CD14-positive monocyte (primary cell): ENCODE results near the gene UHMK1. TPM values are rescaled to one million over a fixed set of nuclear protein-coding genes. Genes with fewer than 3 reads are reported as not detected.

Experiments
- DNase-seq, 3 donors: peaks; one replicate each; pipeline ENCODE4 v3.0.0-alpha.2; 2011 to 2022
- H2AFZ ChIP-seq: 2 replicates; pipeline ENCODE4 v1.6.0; 2012; ENCODE audit warnings: mild to moderate bottlenecking, low read depth, low read length, inconsistent platforms; ENCODE audit not compliant: insufficient read depth, poor library complexity, severe bottlenecking
- H3K27ac ChIP-seq, 2 donors: 1 replicate in 1 of 2; 2 replicates in 1 of 2; pipeline ENCODE4 v1.5.1; 2012 to 2013; ENCODE audit warnings: low read length in 2 of 2, control low read depth in 1 of 2, inconsistent platforms in 1 of 2, low read depth in 1 of 2, mild to moderate bottlenecking in 1 of 2
- H3K27me3 ChIP-seq, 2 donors: one replicate each; pipeline versions ENCODE4 v1.6.0 to v1.6.1; 2011 to 2013; ENCODE audit warnings: low read length in 2 of 2; ENCODE audit not compliant: control insufficient read depth in 2 of 2, insufficient read depth in 2 of 2
- H3K36me3 ChIP-seq, 2 donors: replicated peaks in 1 of 2; 1 replicate in 1 of 2; 2 replicates in 1 of 2; pipeline versions ENCODE4 v1.5.1 to v1.6.1; 2012 to 2013; ENCODE audit warnings: low read length in 2 of 2, control low read depth in 1 of 2, inconsistent platforms in 1 of 2, mild to moderate bottlenecking in 1 of 2; ENCODE audit not compliant: insufficient read depth in 2 of 2, control insufficient read depth in 1 of 2
- H3K4me1 ChIP-seq, 2 donors: 1 replicate in 1 of 2; 2 replicates in 1 of 2; pipeline versions ENCODE4 v1.5.1 to v1.6.1; 2012 to 2013; ENCODE audit warnings: low read length in 2 of 2, control low read depth in 1 of 2, inconsistent platforms in 1 of 2, mild to moderate bottlenecking in 1 of 2, moderate library complexity in 1 of 2; ENCODE audit not compliant: insufficient read depth in 2 of 2, control insufficient read depth in 1 of 2
- H3K4me2 ChIP-seq: replicated peaks from 2 replicates; pipeline ENCODE3; 2012; ENCODE audit warnings: low read length, moderate library complexity, mild to moderate bottlenecking; ENCODE audit not compliant: poor library complexity, severe bottlenecking; ENCODE audit errors: extremely low read depth
- H3K4me3 ChIP-seq, 3 experiments: fragments of 200-600 bp in 1 of 3; sonication (generic) in 1 of 3; replicated peaks in 1 of 3; 1 replicate in 2 of 3; 2 replicates in 1 of 3; pipeline ENCODE4 v1.5.1; 2011 to 2013; ENCODE audit warnings: low read length in 3 of 3, mild to moderate bottlenecking in 3 of 3, control low read depth in 2 of 3, low read depth in 2 of 3, inconsistent platforms in 1 of 3, moderate library complexity in 1 of 3
- H3K79me2 ChIP-seq: 2 replicates; pipeline ENCODE4 v1.6.0; 2012; ENCODE audit warnings: mild to moderate bottlenecking, control low read depth, inconsistent platforms, low read length, moderate library complexity; ENCODE audit not compliant: insufficient read depth
- H3K9ac ChIP-seq: 2 replicates; pipeline ENCODE4 v1.6.0; 2017; ENCODE audit warnings: low read length, mild to moderate bottlenecking; ENCODE audit not compliant: insufficient read depth, poor library complexity, severe bottlenecking
- H3K9me3 ChIP-seq, 2 donors: replicated peaks in 1 of 2; 1 replicate in 1 of 2; 2 replicates in 1 of 2; pipeline versions ENCODE4 v1.5.1 to v1.6.1; 2012 to 2013; ENCODE audit warnings: low read length in 2 of 2, control low read depth in 1 of 2; ENCODE audit not compliant: control insufficient read depth in 1 of 2, insufficient read depth in 1 of 2
- H4K20me1 ChIP-seq: 2 replicates; pipeline ENCODE4 v1.6.0; 2012; ENCODE audit warnings: mild to moderate bottlenecking, low read length, control low read depth, moderate library complexity; ENCODE audit not compliant: insufficient read depth
- H3K27ac Mint-ChIP-seq, 7 donors: one replicate each; pipeline ENCODE4 v1.8.0; 2020; ENCODE audit warnings: mild to moderate bottlenecking in 7 of 7, mixed read lengths in 7 of 7, moderate library complexity in 6 of 7, inconsistent platforms in 2 of 7
- H3K27me3 Mint-ChIP-seq, 3 donors: one replicate each; pipeline ENCODE4 v1.8.0; 2021 to 2022; ENCODE audit warnings: low read depth in 3 of 3, mild to moderate bottlenecking in 3 of 3, mixed read lengths in 3 of 3, moderate library complexity in 3 of 3, inconsistent platforms in 1 of 3
- H3K36me3 Mint-ChIP-seq, 2 donors: one replicate each; pipeline ENCODE4 v1.8.0; 2020; ENCODE audit warnings: mixed read lengths in 2 of 2, inconsistent platforms in 1 of 2, mild to moderate bottlenecking in 1 of 2
- H3K4me1 Mint-ChIP-seq: one replicate; pipeline ENCODE4 v1.8.0; 2020; ENCODE audit warnings: mild to moderate bottlenecking, mixed read lengths
- H3K4me3 Mint-ChIP-seq, 2 donors: one replicate each; pipeline ENCODE4 v1.8.0; 2020; ENCODE audit warnings: mild to moderate bottlenecking in 2 of 2, mixed read lengths in 2 of 2, moderate library complexity in 1 of 2
- H3K9me3 Mint-ChIP-seq, 7 donors: one replicate each; pipeline ENCODE4 v1.8.0; 2020 to 2022; ENCODE audit warnings: mixed read lengths in 7 of 7, mild to moderate bottlenecking in 6 of 7, moderate library complexity in 6 of 7, inconsistent platforms in 2 of 7
- WGBS: methylation state at CpG from one replicate; pipeline ENCODE4 v1.1.5; 2013; ENCODE audit warnings: missing lambda C conversion rate; ENCODE audit not compliant: insufficient coverage; 5-methylcytosine and 5-hydroxymethylcytosine counted together
- intact Hi-C, 2 donors: fragments of 100-400 bp; cut with micrococcal nuclease; formaldehyde crosslinking; loops; one replicate each; pipeline versions ENCODE4 v1.15.0 to v1.15.1; 2023
- polyA plus RNA-seq, 3 donors: library from polyadenylated mRNA; depleted of rRNA in 1 of 3; unstranded in 2 of 3; stranded (reverse) in 1 of 3; fragments of 300-500 nt in 2 of 3; fragments of >200 nt in 1 of 3; fragmentation: Illumina TruSeq in 2 of 3; gene quantifications; 1 replicate in 2 of 3; 2 replicates in 1 of 3; pipeline ENCODE4 v1.2.3, GENCODE V29; 2012 to 2021
- TF ChIP-seq, protein P1 (sequence below): fragments of 200-600 bp; IDR thresholded peaks from one replicate; pipeline ENCODE4 v1.8.0; 2022; ENCODE audit warnings: antibody characterized with exemption, mild to moderate bottlenecking

UHMK1 gene
- polyA plus RNA-seq, 3 donors = 14.9 to 38.2 (median 27.7) TPM

DNA sequence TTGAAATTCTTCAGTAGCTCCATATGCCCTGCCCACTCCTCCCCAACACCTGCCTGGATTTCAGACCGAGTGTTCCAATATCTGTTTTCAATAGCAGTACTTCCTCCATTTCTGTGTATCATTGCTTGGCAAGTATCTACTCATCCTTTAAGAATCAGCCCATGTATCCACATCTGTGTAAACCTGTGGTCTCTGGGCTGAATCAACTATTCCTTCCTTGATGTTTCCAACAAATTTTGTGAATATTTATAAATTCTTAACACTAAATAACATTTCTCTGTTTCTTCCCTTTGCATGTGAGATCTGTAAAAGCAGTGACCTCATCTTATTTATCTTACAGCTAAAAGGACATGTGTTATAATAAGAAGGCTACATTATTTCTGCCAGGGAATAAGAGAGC, 37.9 kb downstream of the UHMK1 start:
- Mint-ChIP-seq H3K4me3 (no peak overlapping the region), H3K27me3 (peaks cover 0 to 2% (median 0%) of the 10 kb centered on the region in 3 donors), H3K36me3 (peaks cover 3 to 8% of the 10 kb centered on the region in 2 donors), H3K9me3 (peaks cover 0 to 5% (median 2%) of the 10 kb centered on the region in 7 donors), H3K4me1 (peaks cover 5% of the 10 kb centered on the region), H3K27ac (no peak overlapping the region)
- Histone ChIP-seq H3K79me2 (no peaks in the 10 kb centered on the region), H3K4me3 (no peak overlapping the region), H3K27ac (no peak overlapping the region), H3K4me1 (peaks cover 4 to 8% of the 10 kb centered on the region in 2 donors), H3K36me3 (peaks cover 0 to 8% of the 10 kb centered on the region in 2 donors), H2AFZ (no peak overlapping the region), H4K20me1 (peaks cover 8% of the 10 kb centered on the region), H3K27me3 (no peaks in the 10 kb centered on the region), H3K4me2 (no peak overlapping the region), H3K9ac (no peak overlapping the region), H3K9me3 (no peaks in the 10 kb centered on the region)
- intact Hi-C loops = no loop called here
- WGBS = 83% methylated on average over 1 of the region's 1 CpG
- TF ChIP-seq, protein P1, sequence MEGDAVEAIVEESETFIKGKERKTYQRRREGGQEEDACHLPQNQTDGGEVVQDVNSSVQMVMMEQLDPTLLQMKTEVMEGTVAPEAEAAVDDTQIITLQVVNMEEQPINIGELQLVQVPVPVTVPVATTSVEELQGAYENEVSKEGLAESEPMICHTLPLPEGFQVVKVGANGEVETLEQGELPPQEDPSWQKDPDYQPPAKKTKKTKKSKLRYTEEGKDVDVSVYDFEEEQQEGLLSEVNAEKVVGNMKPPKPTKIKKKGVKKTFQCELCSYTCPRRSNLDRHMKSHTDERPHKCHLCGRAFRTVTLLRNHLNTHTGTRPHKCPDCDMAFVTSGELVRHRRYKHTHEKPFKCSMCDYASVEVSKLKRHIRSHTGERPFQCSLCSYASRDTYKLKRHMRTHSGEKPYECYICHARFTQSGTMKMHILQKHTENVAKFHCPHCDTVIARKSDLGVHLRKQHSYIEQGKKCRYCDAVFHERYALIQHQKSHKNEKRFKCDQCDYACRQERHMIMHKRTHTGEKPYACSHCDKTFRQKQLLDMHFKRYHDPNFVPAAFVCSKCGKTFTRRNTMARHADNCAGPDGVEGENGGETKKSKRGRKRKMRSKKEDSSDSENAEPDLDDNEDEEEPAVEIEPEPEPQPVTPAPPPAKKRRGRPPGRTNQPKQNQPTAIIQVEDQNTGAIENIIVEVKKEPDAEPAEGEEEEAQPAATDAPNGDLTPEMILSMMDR = no peak
- no peak for DNase-seq

DNA sequence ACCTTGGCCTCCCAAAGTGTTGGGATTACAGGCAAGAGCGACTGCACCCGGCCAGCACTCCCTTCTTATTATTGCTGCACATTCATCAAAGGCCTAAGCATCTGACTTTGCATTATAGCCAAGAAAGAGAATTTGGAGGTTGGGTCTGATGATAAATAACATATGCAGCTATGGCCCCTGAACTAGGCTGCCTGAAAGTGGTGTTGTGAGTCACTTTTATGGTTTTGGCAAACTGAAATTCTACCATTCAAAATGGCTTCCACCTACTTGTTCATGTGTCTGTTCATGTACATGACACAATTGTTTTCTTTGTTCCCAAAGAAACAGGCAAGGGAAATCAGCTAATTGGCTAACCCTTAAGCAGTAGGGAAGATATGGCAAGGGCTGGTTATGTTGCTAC, 38.9 kb downstream of the UHMK1 start:
- H3K27me3 ChIP-seq = no peaks in the 10 kb centered on the region
- H3K9me3 Mint-ChIP-seq = peaks cover under 1 to 12% (median 6%) of the 10 kb centered on the region in 7 donors
- H3K4me1 Mint-ChIP-seq = no peaks in the 10 kb centered on the region
- peaks cover 1 to 3% of the 10 kb centered on the region in 2 donors for H3K36me3 Mint-ChIP-seq
- no peaks in the 10 kb centered on the region for H3K9me3 ChIP-seq
- no peak for DNase-seq
- TF ChIP-seq, protein P1 = no peak
- no peaks in the 10 kb centered on the region for H4K20me1 ChIP-seq
- no peak overlapping the region for H3K4me2 ChIP-seq
- H3K9ac ChIP-seq = no peak overlapping the region
- H3K4me3 ChIP-seq = no peak overlapping the region
- intact Hi-C loops = no loop called here
- H2AFZ ChIP-seq = no peak overlapping the region
- no peak overlapping the region for H3K4me3 Mint-ChIP-seq
- no peaks in the 10 kb centered on the region for H3K4me1 ChIP-seq
- no peak overlapping the region for H3K27ac ChIP-seq
- no peaks in the 10 kb centered on the region for H3K79me2 ChIP-seq
- H3K27me3 Mint-ChIP-seq = peaks cover 0 to 2% (median 0%) of the 10 kb centered on the region in 3 donors
- H3K27ac Mint-ChIP-seq = no peak overlapping the region
- peaks cover 0 to 3% of the 10 kb centered on the region in 2 donors for H3K36me3 ChIP-seq
- WGBS = no CpG with 5 or more reads among the region's 2 CpGs
